Kasumi-1 (cell line): ENCODE results near the gene ASF1A.

Experiments
- DNase-seq, 2 experiments: peaks; one replicate each; lab custom pipeline; 2025; lab: John Stamatoyannopoulos, UW

The ASF1A gene

GRCh38 chr6:118881440-118882313 lies 12.3 kb upstream of the ASF1A start:
- no peak for DNase-seq

GRCh38 chr6:118882314-118882905 lies 11.5 kb upstream of the ASF1A start:
- no peak for DNase-seq

GRCh38 chr6:118886641-118887040 lies 7.3 kb upstream of the ASF1A start:
- no peak for DNase-seq

DNA sequence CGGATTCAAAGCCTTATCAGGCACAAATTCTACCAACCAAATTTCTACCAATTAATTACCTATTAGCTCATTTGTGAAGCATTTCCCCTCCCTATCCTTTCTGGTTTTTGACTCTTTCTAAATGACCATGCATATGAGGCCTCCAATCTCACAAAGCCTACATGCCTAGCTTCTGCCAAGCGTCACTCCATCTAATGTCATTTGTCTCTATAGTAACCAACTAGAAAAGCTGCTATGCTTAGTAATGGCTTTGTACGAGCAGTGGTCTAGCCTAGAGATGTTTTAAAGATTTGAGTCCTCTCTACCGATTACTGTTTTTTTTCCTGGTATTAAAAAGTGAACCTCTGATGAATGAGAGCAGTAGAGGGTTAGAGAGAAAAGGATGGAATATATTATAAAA lies 4.8 kb upstream of the ASF1A start:
- DNase-seq: no peak

- no peak for DNase-seq
Measured at GRCh38 chr6:118890997-118891790, 2.8 kb upstream of the ASF1A start.

- DNase-seq: peak; percentile 27 to 50
Measured at GRCh38 chr6:118892355-118892991, 1.5 kb upstream of the ASF1A start.

GRCh38 chr6:118893064-118893806 lies 717 bp upstream of the ASF1A start:
- DNase-seq: peak; percentile 64 to 65

GRCh38 chr6:118894425-118895260 lies 691 bp downstream of the ASF1A start:
- DNase-seq: peak; percentile 41 to 69

- peak; percentile 27 to 32 for DNase-seq
Measured at GRCh38 chr6:118895261-118895560, 1.3 kb downstream of the ASF1A start.

DNA sequence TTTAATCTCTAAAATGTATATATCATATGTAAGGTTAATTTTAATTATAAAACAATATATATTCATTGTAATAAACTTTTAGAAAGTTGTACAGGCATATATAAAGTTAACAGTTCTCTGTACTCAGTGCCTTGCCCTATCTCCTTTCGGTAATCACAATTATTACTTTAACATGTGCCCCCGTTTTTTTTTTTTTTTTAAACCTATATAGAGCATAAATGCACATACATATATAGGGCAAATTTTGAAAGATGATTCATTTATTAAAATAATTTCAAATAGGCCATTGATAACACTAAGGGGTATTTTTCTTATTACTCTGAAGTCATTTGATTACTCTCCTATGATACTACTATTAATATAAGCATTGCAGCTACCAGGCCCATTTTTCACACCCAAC lies 1.9 kb downstream of the ASF1A start:
- DNase-seq: peak in 1 of 2 experiments; percentile 32

- peak; percentile 76 to 84 for DNase-seq
Measured at GRCh38 chr6:118896339-118897136, 2.6 kb downstream of the ASF1A start.

DNA sequence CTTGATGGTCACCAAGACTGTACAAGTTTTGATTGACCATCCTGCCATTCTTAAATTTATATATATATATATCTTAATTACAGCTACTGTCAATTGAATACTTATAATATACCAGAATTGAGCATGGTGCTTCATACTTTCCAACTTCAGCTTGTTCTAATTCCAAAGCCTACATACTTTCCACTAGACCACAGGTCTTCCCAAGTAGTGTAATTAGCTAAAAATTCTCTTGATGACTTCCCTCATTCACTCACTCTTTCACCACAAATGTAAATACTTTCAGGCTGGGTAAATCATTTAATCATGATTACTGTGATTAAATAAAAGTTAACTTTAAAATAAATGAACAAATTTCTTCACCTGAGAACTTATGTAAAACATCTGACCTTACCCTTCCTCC lies 3.4 kb downstream of the ASF1A start:
- DNase-seq: no peak

- DNase-seq: no peak
Measured at GRCh38 chr6:118899948-118900347, 6.0 kb downstream of the ASF1A start.

DNA sequence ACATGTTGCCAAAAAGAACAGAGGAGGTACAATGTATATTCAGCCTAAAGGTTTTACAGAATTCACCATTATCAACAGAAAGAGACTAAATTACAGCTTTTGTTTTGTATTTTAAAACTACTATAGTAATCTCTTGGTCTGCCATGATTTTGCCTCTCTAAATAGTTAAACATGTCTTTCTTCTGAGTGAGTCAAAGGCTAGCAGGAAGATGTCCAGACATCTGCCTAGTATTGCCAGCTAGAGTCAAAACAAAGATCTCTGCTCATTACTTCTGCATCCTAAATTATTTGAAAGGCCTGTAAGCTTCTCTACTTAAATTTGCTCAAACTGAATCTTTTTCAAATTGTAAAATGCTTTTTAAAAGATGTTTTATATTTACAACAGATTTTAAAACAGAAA lies 8.8 kb downstream of the ASF1A start:
- no peak for DNase-seq

DNA sequence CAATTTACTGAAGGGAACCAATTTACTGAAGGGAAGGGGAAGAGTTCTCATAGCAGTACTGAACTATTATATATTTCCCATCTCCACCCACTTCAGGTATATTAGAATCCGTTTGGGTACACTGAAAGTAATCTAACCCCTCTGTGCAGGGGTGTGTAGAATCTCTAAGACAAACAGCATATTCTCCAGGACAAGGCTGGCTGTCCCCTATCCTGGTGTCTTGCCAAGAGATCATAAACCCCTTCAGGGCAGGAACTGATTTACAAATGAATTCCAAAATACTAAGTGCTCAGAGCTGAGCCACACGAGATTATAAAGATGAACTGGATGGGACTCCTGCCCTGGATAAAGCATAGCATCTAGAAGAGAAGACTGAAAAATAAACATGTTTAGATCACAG lies 9.2 kb downstream of the ASF1A start:
- no peak for DNase-seq

GRCh38 chr6:118903691-118904090 lies 9.7 kb downstream of the ASF1A start:
- no peak for DNase-seq

- no peak for DNase-seq
Measured at GRCh38 chr6:118905084-118905483, 11.1 kb downstream of the ASF1A start.

DNA sequence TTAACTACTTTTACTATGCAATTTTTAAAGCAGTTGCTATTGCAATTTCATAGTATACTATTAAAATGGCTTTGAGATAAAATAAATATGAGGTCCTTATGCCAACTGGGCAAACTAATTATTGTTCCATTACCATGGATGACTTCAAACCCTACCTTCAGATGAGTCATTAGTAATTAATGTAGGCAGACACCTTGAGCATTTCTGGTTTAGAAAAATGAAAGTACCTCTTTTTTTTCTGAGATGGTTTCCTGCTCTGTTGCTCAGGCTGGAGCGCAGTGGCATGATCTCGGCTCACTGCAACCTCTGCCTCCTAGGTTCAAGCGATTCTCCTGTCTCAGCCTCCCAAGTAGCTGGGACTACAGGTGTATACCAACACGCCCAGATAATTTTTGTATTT lies 11.9 kb downstream of the ASF1A start:
- no peak for DNase-seq

DNA sequence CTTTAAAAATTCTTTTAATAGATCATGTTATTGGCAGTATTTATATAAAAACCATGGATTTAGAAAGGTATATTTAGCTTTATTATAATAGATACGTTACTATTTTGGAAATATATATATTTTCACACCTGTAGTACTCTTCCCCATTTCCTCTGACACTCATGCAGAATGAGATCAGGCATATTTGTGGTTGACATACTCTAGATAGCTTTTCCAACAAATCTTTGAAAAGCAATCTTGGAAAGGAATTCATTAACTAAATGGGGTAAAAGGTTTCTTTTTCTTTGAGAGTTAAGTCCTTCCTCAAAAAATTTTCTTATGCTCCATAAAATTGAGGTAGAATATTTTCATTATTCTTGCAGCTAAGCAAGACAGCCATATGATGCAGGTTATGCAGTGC lies 14.5 kb downstream of the ASF1A start:
- DNase-seq: no peak

- no peak for DNase-seq
Measured at GRCh38 chr6:118912646-118913045, 18.7 kb downstream of the ASF1A start.
